ENCODE data around the gene ZNF419. TPM values are rescaled to one million over a fixed set of nuclear protein-coding genes. Genes with fewer than 3 reads are reported as not detected.
A peak's percentile ranks its signal among the peaks of the same experiment; 100 is the strongest.
"Not testable (repeated sequence)": the region's sequence is repeated elsewhere in the genome, so short reads cannot be mapped to it uniquely, and the experiment has no call there.

The ZNF419 gene
- total RNA-seq, 1 experiment from 2014 or later = 12.8 TPM

DNA sequence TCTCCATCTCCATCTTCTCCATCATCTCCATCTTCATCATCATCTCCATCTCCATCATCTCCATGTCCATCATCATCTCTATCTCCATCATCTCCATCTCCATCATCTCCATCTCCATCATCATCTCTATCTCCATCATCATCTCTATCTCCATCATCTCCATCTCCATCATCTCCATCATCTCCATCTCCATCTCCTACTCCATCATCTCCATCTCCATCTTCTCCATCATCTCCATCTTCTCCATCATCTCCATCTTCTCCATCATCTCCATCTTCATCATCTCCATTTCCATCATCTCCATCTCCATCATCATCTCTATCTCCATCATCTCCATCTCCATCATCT lies 11.8 kb downstream of the ZNF419 start:
- not testable (repeated sequence) for H2AK5ac ChIP-seq (ENCODE audit: insufficient read length, low read length); H2BK120ac ChIP-seq (ENCODE audit: low read depth, low read length, poor library complexity, severe bottlenecking); H3K4me1 ChIP-seq (ENCODE audit: insufficient read depth, low read length); H3T11ph ChIP-seq (ENCODE audit: low read length); H4K5ac ChIP-seq (ENCODE audit: insufficient read length, low read depth, low read length); H3K9ac ChIP-seq (ENCODE audit: extremely low read depth, insufficient read length, low read length); H4K20me1 ChIP-seq (ENCODE audit: control insufficient read depth, insufficient read depth, insufficient read length); H3K27me3 Mint-ChIP-seq (ENCODE audit: low read depth); H3K4me1 Mint-ChIP-seq; H3K18ac ChIP-seq (ENCODE audit: insufficient read length, low read depth, low read length); H3K56ac ChIP-seq (ENCODE audit: insufficient read length, low read depth, low read length); H3K9me3 ChIP-seq (ENCODE audit: control insufficient read depth, low read depth, low read length); H3K79me2 ChIP-seq (ENCODE audit: insufficient read depth, low read length); H3K27ac Mint-ChIP-seq; H4K8ac ChIP-seq (replicated peaks; ENCODE audit: insufficient read length, low read depth, low read length); H2BK12ac ChIP-seq (ENCODE audit: insufficient read length, low read depth, low read length); H4K91ac ChIP-seq (ENCODE audit: insufficient read length, low read depth, low read length); H3K79me1 ChIP-seq (ENCODE audit: insufficient read depth, low read depth, low read length, poor library complexity, severe bottlenecking); H3K23ac ChIP-seq (ENCODE audit: insufficient read length, low read depth, low read length); H3K14ac ChIP-seq (ENCODE audit: insufficient read depth, low read length); H2BK20ac ChIP-seq (ENCODE audit: low read depth, low read length, poor library complexity, severe bottlenecking); H3K27ac ChIP-seq (ENCODE audit: insufficient read length, low read depth, low read length); H2BK15ac ChIP-seq (ENCODE audit: low read depth, low read length); H3K27me3 ChIP-seq (ENCODE audit: insufficient read depth, low read length); H2BK5ac ChIP-seq (ENCODE audit: insufficient read length, low read length); H3K4me2 ChIP-seq (ENCODE audit: insufficient read depth, insufficient read length, low read length); H3K4ac ChIP-seq (ENCODE audit: low read depth, low read length); DNase-seq; H2AFZ ChIP-seq (ENCODE audit: low read length); H3K23me2 ChIP-seq (ENCODE audit: insufficient read length, low read depth, low read length, poor library complexity, severe bottlenecking)
- Mint-ChIP-seq H3K4me3 (peak overlapping the region; percentile 59 to 69; a peak in 4 of 5 replicates), H3K36me3 (ENCODE audit: insufficient read depth in 1 of 3, low read depth in 3 of 3) (peaks cover 39 to 49% (median 46%) of the 10 kb centered on the region in 3 experiments), H3K9me3 (peaks cover 14 to 43% of the 10 kb centered on the region in 2 experiments)

DNA sequence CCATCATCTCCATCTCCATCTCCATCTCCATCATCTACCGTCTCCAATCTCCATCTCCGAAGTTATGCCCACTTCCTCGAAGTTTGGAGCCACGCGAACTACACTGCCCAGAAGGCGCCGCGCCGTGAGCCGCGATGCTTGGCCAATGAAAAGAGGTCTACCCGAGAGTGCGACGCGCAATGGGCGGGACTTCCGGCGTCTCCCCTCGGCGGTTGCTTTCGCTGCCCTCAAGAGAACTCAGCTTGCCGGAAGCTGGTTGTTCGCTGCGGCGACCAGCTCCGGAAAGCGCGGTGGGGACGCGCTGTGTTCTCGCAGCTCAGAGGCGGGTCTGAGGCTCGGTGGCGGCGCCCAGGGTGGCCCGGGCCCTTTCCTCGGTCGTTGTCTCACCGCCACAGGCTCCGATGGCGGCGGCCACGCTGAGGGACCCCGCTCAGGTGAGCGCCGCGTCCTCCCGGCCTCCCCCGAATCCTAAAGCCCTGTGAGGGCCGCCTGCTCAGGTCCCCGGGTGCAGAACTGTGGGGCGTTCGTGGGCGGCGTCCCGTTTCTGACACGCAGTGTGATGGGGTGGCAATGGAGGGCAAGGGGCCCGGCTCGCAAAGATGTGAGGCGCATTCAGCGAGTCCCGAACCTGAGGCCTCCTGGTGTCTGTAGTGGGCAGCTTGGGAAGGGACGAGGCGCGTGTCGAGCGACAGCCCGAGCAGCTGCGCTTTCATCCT lies 12.3 kb downstream of the ZNF419 start, which contains the start of gene ZNF773:
Gene ZNF773, plus strand, starts transcription at position 259 of the 716 bp plus-strand sequence. Its CDS starts 143 bp downstream, at position 402.
- H3K27me3 Mint-ChIP-seq (ENCODE audit: low read depth); H3K4me1 Mint-ChIP-seq; H3K4ac ChIP-seq (ENCODE audit: low read depth, low read length); H4K20me1 ChIP-seq (ENCODE audit: control insufficient read depth, insufficient read depth, insufficient read length); H2AFZ ChIP-seq (ENCODE audit: low read length); H3K79me2 ChIP-seq (ENCODE audit: insufficient read depth, low read length); H3K79me1 ChIP-seq (ENCODE audit: insufficient read depth, low read depth, low read length, poor library complexity, severe bottlenecking); H2BK12ac ChIP-seq (ENCODE audit: insufficient read length, low read depth, low read length); H3K23me2 ChIP-seq (ENCODE audit: insufficient read length, low read depth, low read length, poor library complexity, severe bottlenecking); H2BK15ac ChIP-seq (ENCODE audit: low read depth, low read length); H3K27me3 ChIP-seq (ENCODE audit: insufficient read depth, low read length); H4K8ac ChIP-seq (replicated peaks; ENCODE audit: insufficient read length, low read depth, low read length); H2AK5ac ChIP-seq (ENCODE audit: insufficient read length, low read length); H2BK5ac ChIP-seq (ENCODE audit: insufficient read length, low read length); H3T11ph ChIP-seq (ENCODE audit: low read length); H3K4me1 ChIP-seq (ENCODE audit: insufficient read depth, low read length); H3K18ac ChIP-seq (ENCODE audit: insufficient read length, low read depth, low read length); H3K23ac ChIP-seq (ENCODE audit: insufficient read length, low read depth, low read length); H3K27ac Mint-ChIP-seq; H4K5ac ChIP-seq (ENCODE audit: insufficient read length, low read depth, low read length); H2BK20ac ChIP-seq (ENCODE audit: low read depth, low read length, poor library complexity, severe bottlenecking); H4K91ac ChIP-seq (ENCODE audit: insufficient read length, low read depth, low read length); H3K9me3 ChIP-seq (ENCODE audit: control insufficient read depth, low read depth, low read length); H3K56ac ChIP-seq (ENCODE audit: insufficient read length, low read depth, low read length); H3K27ac ChIP-seq (ENCODE audit: insufficient read length, low read depth, low read length); H2BK120ac ChIP-seq (ENCODE audit: low read depth, low read length, poor library complexity, severe bottlenecking): not testable (repeated sequence)
- peak; percentile 94 for DNase-seq
- Histone ChIP-seq H3K4me2 (ENCODE audit: insufficient read depth, insufficient read length, low read length) (peak within 1 kb of the TSS; percentile 77), H3K14ac (ENCODE audit: insufficient read depth, low read length) (peak within 1 kb of the TSS; percentile 87; the same call in 1 of the 2 replicates), H3K9ac (ENCODE audit: extremely low read depth, insufficient read length, low read length) (peak within 1 kb of the TSS; percentile 71)
- Mint-ChIP-seq H3K36me3 (ENCODE audit: insufficient read depth in 1 of 3, low read depth in 3 of 3) (peaks cover 39 to 47% (median 45%) of the 10 kb centered on the region in 3 experiments), H3K4me3 (peak within 1 kb of the TSS; percentile 69 to 88), H3K9me3 (peaks cover 14 to 39% of the 10 kb centered on the region in 2 experiments)
- 100% methylated on average over 1 of the region's 69 CpGs for WGBS (ENCODE audit: extremely low coverage, insufficient read length, low lambda C conversion rate)

All from H9 (cell line).